ENCODE results near the gene PDE4B. TPM values are rescaled to one million over a fixed set of nuclear protein-coding genes. Genes with fewer than 3 reads are reported as not detected.
"Not testable (repeated sequence)": the region's sequence is repeated elsewhere in the genome, so short reads cannot be mapped to it uniquely, and the experiment has no call there.

PDE4B gene
- polyA plus RNA-seq, 1 donor, result 18.0 TPM

DNA sequence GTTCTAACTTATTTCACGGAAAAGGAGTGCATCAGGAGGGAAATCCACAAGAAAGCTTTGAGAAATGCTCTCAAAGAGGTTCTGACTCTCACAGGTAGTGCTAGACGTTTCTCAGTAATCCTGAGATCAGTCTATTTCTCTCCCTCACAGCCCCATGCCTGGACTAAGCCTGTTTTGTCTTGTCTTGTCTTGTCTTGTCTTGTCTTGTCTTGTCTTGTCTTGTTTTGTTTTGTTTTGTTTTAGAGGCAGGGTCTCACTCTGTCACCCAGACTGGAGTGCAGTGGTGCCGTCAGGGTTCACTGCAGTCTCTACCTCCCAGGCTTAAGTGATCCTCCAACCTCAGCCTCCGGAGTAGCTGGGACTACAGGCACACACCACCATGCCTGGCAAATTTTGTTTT is 608.0 kb downstream of the PDE4B start:
- DNase-seq, result no peak

DNA sequence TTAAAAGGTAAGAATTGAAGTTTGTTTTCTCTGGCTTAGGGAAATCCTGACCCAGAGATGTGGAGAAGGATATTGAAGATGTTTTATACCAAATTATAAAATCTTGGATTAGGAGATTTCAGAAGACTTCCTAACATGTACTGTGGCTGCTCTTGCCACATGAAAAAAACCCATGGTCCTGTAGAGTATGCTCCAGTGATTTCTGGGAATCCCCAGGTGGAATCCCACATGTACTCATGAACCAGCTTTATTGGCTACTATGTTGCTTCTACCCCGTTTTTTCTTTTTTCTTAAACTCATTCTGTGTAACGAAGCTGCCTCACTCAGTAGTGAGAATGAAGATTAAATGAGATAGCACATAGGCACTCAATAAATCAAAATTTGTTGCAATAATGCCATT is 608.5 kb downstream of the PDE4B start:
- no peak for DNase-seq

DNA sequence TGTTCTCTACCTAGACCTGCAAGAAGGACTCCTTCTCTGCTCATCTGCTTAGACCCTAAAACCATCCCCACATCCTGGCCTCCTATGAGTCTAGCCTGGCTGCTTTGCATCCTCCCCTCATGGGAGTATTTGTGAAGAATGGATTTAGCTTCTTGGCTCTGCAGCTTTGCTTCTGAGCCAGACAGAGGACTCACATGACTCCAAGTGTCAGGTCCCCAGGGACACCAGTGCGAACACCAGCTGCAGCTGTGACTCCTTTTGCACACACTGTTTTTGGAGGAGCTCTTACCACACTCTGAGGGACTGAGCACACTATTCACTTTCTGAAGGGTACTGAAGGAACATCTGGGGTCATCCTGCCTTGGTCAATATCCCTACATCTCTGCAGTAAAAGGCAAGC is 609.5 kb downstream of the PDE4B start:
- peak; percentile 83 for DNase-seq

DNA sequence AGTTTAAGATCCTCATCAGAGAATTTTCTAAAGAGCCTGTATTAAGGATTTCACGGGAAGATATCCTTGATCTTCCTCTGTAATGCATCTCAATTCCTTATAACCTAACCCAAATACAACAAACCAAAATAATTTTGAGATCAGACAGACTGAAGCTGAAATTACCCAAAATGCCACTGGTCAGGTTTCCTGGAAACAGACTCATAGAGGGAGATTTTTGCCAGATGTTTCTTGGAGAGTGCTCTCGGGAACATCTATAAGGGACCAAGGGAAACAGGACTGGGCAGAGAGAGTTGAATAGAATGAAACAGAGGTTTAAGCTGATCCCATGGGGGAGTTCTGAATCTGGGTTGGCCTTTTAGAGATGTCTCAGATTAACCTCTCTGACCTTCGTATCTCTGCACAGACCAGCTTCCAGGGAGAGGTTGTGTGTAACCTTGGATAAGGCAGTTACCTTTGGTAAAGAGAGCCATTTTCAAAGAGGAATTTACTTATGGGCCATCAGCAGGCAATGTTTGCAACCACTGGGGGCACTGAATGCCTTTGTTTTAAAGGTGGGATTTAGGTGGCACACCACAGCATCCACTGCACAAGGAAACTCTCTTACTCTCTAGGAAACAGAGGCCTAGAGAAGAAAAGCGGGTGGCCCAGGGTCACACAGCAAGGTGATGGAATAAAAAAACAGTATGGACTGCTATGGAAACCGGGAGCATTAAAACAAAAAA is 610.5 kb downstream of the PDE4B start:
- peak; percentile 43 for DNase-seq

DNA sequence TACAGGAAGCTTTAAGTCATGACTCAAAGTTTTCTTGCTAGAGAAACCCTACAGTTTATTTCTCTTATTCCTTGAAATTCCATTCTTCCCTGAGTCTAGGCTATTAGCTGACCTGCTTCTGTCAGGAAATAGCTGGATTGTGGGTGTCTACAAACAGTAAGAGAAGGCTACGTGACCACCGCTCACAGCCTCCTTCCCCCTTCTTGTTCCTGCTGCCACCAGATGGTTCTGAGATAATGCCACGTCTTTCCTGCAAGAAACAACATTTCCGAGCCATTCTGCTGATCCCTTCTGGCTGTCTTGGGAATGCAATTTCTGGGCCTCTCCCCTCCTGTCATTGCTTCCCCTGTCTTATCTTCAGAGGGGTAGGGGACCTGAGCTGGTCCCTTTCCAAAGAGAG is 612.4 kb downstream of the PDE4B start:
- no peak for DNase-seq

DNA sequence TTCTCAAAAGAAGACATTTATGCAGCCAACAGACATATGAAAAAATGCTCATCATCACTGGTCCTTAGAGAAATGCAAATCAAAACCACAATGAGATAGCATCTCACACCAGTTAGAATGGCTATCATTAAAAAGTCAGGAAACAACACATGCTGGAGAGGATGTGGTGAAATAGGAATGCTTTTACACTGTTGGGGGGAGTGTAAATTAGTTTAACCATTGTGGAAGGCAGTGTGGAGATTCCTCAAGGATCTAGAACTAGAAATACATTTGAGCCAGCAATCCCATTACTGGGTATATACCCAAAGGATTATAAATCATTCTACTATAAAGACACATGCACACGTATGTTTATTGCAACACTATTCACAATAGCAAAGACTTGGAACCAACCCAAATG is 618.8 kb downstream of the PDE4B start:
- not testable (repeated sequence) for DNase-seq

DNA sequence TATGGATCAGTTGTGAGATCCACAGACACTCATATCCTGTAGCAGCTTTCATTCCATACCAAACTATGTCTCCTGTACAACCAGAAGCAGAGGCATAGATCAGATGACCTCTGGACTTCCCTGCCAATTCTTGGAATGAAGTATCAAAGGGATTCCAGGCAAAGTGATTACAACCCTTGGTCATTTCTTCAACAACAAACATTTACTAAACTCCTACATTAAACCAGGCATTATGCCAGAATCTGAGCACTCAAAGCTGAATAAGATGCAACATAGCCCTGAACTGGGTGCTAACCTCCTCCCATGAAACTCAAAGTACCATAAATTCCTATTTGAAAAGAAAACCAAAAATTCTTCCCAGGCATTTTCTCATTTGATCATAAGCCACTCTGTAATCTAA is 620.0 kb downstream of the PDE4B start:
- no peak for DNase-seq

DNA sequence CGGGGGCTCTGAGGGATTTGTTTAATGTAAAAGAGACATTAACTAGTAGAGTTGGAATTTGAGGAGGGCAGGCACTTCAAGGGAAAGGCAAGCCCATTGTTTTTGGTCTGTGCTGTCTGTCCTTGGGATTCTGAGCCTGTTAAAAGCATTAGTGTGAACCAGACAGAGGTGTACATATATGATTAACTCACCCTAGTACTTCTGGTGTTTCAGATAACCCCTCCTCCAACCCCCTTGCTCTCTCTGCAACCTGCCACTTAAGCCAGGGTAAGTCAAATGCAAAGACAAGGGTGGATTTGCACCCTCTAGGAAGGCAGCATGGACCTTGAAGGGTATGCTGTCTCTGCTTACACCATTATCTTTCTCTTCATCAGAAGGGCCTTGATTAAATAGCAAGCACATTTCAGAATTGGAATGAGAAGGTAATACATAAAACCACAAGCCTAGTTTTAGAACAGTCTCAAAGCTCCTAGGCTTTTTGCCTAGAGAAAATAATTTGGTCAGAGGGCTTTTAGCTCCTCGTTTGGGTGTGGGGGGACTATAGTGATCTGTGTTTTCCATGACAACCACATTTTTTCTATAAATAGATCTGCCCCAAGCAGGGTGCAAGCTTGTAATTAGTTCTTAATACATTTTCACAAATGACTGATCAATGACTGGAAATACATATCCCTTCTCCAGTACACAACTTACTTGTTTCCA is 620.6 kb downstream of the PDE4B start:
- no peak for DNase-seq

DNA sequence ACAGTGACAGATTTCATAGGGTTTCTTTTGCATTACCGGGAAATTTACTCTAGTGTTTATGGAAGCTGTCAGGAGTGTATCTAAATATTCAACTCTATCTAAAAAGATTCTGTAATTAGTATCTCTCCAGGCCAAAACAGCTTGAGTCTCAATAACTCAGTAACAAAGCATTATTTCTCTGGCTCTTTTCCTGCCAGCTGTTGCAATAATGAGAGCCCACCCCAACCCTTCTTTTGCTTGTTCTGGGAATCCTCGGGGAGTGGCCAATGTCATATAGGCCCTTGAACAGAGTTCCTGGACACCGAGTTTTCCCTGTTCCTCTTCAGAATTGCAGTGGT is 621.1 kb downstream of the PDE4B start:
- no peak for DNase-seq

DNA sequence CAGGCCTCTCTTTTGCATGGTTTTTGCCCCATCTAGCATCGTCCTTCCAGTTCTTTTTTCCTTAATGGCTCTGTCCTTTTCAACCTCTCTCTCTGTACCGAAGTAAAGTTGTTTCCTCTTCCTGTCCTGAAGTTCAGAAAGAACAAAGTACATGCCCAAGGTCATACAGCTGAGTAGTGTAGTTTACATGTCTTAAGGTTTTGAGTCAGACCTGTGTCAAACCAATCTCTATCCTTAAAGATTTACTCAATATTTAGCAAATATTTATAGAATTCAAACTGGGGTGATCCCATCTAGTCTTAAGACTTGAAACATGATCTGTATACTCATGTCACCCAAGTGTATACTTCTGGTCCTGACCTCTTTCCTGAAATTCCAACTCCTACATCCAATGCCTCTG is 622.6 kb downstream of the PDE4B start:
- DNase-seq, result no peak

DNA sequence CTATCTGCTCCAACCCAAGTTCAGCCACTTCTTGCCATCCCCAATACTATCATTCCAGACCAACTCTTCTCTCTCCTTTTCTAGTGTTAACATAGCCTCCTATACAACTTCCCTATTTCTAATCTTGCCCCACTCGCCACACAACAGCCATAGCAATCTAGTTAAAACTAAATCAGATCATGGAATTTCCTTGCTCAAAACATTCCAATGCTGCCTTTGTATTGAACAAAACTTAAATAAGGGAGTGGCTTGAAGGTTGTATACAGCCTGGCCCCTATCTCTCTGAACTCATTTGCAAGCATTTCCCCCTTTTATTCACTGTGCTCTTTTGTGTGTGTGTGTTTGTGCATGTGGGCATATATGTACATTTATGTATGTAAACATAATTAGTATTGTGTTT is 623.2 kb downstream of the PDE4B start:
- DNase-seq, result no peak

DNA sequence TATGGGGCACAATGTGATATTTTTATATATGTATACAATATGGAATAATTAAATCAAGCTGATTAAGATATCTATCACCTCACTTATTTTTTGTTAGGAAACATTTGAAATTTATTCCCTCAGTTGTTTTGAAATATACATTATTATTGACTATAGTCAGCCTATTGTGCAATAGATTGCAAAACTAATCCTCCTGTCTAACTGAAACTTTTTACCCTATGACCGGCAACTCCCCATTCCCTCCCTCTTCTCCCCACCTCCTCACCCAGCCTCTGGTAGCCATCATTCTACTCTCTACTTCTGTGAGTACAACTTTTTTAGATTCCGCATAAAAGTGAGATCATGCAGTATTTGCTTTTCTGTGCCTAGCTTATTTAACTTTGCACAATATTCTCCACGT is 623.6 kb downstream of the PDE4B start:
- DNase-seq, result no peak

DNA sequence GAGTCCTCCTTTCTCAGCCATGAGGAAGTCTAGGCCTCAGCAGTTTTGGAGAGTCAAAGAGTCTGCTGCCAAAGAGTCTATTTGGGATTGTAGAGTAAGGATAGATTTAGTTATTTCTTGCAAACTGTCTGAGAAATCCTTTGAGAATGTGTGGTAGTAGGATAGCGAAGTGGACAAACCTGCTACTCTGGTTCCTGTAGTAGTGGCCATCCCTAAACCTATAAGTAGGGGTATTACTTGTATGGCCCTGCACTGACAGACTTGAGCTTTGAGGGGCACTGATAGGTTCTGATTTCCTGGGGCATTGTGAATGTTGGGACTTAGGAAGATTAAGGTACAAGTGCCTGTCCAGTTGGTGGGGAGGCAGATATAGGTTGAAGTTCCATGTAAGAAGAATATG is 625.3 kb downstream of the PDE4B start:
- DNase-seq, result no peak

DNA sequence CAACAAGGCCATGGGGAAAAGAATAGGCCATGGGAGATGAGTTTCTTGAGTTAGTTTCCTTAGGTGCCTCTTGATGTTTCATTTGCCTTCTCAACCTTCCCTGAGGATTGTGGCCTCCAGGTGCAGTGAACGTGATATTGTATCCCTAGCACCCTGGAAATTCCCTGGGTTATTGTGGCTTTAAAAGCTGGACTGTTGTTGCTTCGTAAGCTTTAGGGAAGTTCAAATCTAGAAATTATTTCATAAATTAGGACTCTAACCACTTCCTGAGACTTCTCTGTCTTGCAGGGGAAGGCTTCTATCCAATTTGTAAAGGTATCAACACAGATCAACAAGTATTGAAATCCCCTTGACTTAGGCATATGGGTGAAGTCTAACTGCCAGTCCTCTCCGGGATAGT is 627.5 kb downstream of the PDE4B start:
- DNase-seq, result not testable (repeated sequence)

DNA sequence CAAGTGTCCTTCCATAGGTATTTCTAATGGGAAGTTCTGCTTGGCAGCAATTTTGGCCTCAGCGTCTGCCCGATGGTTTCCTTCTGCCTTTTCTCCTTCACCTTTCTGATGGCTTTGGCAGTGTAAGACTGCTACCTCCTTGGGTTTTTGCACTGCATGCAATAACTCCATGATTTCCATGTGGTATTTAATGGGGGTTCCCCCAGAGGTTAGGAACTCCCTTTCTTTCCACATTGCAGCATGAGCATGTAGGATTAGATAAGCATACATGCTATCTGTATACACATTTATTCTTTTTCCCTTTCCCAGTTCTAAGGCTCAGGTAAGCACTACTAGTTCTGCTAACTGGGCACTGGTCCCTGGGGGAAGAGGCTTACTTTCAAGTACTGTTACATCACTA is 628.2 kb downstream of the PDE4B start:
- not testable (repeated sequence) for DNase-seq

DNA sequence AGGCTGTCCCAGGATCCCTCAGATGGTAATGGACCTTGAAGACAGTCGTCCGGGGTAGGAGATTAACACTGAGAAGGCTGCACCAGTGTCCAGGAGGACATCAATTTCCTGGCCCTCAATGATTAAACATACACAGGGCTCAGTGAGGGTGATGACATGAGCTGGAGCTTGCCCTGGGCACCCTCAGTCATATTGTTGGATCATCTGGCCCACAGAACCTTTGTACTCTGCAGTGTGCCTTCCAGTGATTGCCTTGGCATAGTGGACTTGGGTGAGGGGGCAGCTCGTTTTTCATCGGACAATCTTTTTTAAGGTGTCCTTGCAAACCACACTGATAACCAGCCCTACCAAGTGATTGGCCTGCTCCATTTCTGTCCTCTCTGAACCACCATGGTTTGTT is 630.1 kb downstream of the PDE4B start:
- DNase-seq, result no peak
